Spleen (tissue), 11 donors: Measurements from ENCODE around the gene SAA1. TPM values are rescaled to one million over a fixed set of nuclear protein-coding genes. Genes with fewer than 3 reads are reported as not detected.

Source experiments
- DNase-seq: peaks from one replicate; pipeline ENCODE4 v3.0.0-alpha.2; 2020
- H3K27ac ChIP-seq, 8 donors: fragments of 200-600 bp; sonication (generic) in 7 of 8; 1 replicate in 4 of 8; 2 replicates in 4 of 8; pipeline versions ENCODE4 v1.5.0 to v1.8.0; 2016 to 2021; ENCODE audit warnings: inconsistent platforms in 4 of 8, mild to moderate bottlenecking in 4 of 8, moderate library complexity in 1 of 8
- H3K27me3 ChIP-seq, 7 donors: fragments of 200-600 bp; sonication (generic) in 6 of 7; replicated peaks in 1 of 7; 1 replicate in 4 of 7; 2 replicates in 3 of 7; pipeline versions ENCODE4 v1.5.0 to v1.8.0; 2016 to 2021; ENCODE audit warnings: inconsistent platforms in 3 of 7, mild to moderate bottlenecking in 1 of 7
- H3K36me3 ChIP-seq, 6 donors: fragments of 200-600 bp; sonication (generic) in 5 of 6; 1 replicate in 4 of 6; 2 replicates in 2 of 6; pipeline versions ENCODE4 v1.5.0 to v1.8.0; 2016 to 2021; ENCODE audit warnings: inconsistent platforms in 2 of 6
- H3K4me1 ChIP-seq, 6 donors: fragments of 200-600 bp; sonication (generic) in 5 of 6; 1 replicate in 3 of 6; 2 replicates in 3 of 6; pipeline versions ENCODE4 v1.5.0 to v1.8.0; 2016 to 2021; ENCODE audit warnings: inconsistent platforms in 3 of 6
- H3K4me3 ChIP-seq, 8 donors: fragments of 200-600 bp; sonication (generic) in 7 of 8; 1 replicate in 4 of 8; 2 replicates in 4 of 8; pipeline versions ENCODE4 v1.5.0 to v1.8.0; 2016 to 2021; ENCODE audit warnings: inconsistent platforms in 4 of 8, mild to moderate bottlenecking in 4 of 8, moderate library complexity in 2 of 8
- H3K9me3 ChIP-seq, 8 donors: fragments of 200-600 bp; sonication (generic) in 7 of 8; 1 replicate in 4 of 8; 2 replicates in 4 of 8; pipeline versions ENCODE4 v1.5.0 to v1.8.0; 2016 to 2021; ENCODE audit warnings: inconsistent platforms in 4 of 8
- CTCF ChIP-seq, 11 experiments: fragments of 200-600 bp in 7 of 11; fragments of 450-650 bp in 4 of 11; sonication (generic) in 4 of 11; IDR thresholded peaks in 8 of 11; conservative IDR thresholded peaks in 3 of 11; 1 replicate in 7 of 11; 2 replicates in 4 of 11; pipeline versions ENCODE4 v1.4.0 to v1.8.0; 2016 to 2021; ENCODE audit warnings: antibody characterized with exemption in 11 of 11, inconsistent platforms in 4 of 11, mild to moderate bottlenecking in 1 of 11
- POLR2A ChIP-seq, 3 donors: fragments of 450-650 bp; IDR thresholded peaks; one replicate each; pipeline ENCODE4 v1.5.1; 2017; ENCODE audit warnings: antibody characterized with exemption in 3 of 3, mild to moderate bottlenecking in 1 of 3
- POLR2AphosphoS5 ChIP-seq, 3 donors: sonication (generic); formaldehyde crosslinking; IDR thresholded peaks; one replicate each; pipeline ENCODE4 v1.5.1; 2017; ENCODE audit warnings: antibody characterized with exemption in 3 of 3
- WGBS, 5 donors: extraction: QIAGEN DNeasy Blood & Tissue Kit in 3 of 5; methylation state at CpG; one replicate each; pipeline versions ENCODE4 v1.1.5 to v1.1.7; 2013 to 2018; 5-methylcytosine and 5-hydroxymethylcytosine counted together
- intact Hi-C: fragments of 100-400 bp; cut with DNase I; formaldehyde crosslinking; loops from one replicate; pipeline ENCODE4 v1.15.0; 2023; ENCODE audit warnings: low total_unique reads
- polyA plus RNA-seq, 3 donors: library from polyadenylated mRNA; stranded (reverse); fragments of 200-250 nt; gene quantifications; one replicate each; pipeline ENCODE4 v1.2.1, GENCODE V29; 2013
- total RNA-seq, 7 donors: library from RNA; depleted of rRNA in 3 of 7; stranded (reverse); fragments of >200 nt in 3 of 7; fragmentation: NEBNext Ultra II Directional in 4 of 7; extraction: Animal tissue kit (Norgen Biotek cat#: 25700) in 4 of 7; gene quantifications; one replicate each; pipeline versions ENCODE4 v1.1.0 to v1.2.1, GENCODE V29; 2016 to 2021
- donor health status: healthy with polysubstance abuse.
- donor health status: DM: no; HTN: no; CAD: no; lungs with moderate emphysema.
- donor health status: DM: no; HTN: no; CAD: no.
- donor health status: Bipolar disorder and iron deficiency.
- donor health status: healthy.
- donor health status: DM: no; HTN: no; CAD: no.
- donor health status: DM: yes; HTN: yes; CAD: no.

SAA1 gene
- total and polyA plus RNA-seq, 10 donors = 1.0 to 84.3 (median 4.2) TPM; not detected in 2

- TF ChIP-seq CTCF (IDR thresholded peaks at IDR 0.05 in 8 of 11, conservative IDR thresholded peaks at IDR 0.05 in 3 of 11) (no peak), POLR2AphosphoS5 (IDR thresholded peaks at IDR 0.05) (no peak), POLR2A (IDR thresholded peaks at IDR 0.05) (no peak)
- no peak overlapping the region for H3K27ac ChIP-seq
- H3K9me3 ChIP-seq = no peaks in the 10 kb centered on the region
- no peak overlapping the region for H3K4me3 ChIP-seq
- no peak for DNase-seq
- WGBS, 5 donors = 73 to 86% (median 80%) methylated on average over 4 of the region's 4 CpGs
- peaks cover 0 to 5% (median 0%) of the 10 kb centered on the region in 6 donors for H3K36me3 ChIP-seq
- H3K4me1 ChIP-seq = peaks cover 0 to 13% (median 0%) of the 10 kb centered on the region in 6 donors
- intact Hi-C loops = no loop called here
- H3K27me3 ChIP-seq = no peaks in the 10 kb centered on the region
These were observed 4.0 kb downstream of the SAA1 start for GRCh38 chr11:18270102-18270501.

- Histone ChIP-seq H3K27me3 (no peaks in the 10 kb centered on the region), H3K36me3 (peaks cover 0 to 13% (median 0%) of the 10 kb centered on the region in 6 donors), H3K9me3 (no peaks in the 10 kb centered on the region), H3K4me1 (peaks cover 0 to 4% (median 0%) of the 10 kb centered on the region in 6 donors), H3K27ac (no peak overlapping the region), H3K4me3 (no peak overlapping the region)
- intact Hi-C loops = no loop called here
- TF ChIP-seq CTCF (IDR thresholded peaks at IDR 0.05 in 8 of 11, conservative IDR thresholded peaks at IDR 0.05 in 3 of 11) (no peak), POLR2A (IDR thresholded peaks at IDR 0.05) (no peak), POLR2AphosphoS5 (IDR thresholded peaks at IDR 0.05) (no peak)
- WGBS, 5 donors = 70 to 89% (median 83%) methylated on average over 4 of the region's 4 CpGs
- no peak for DNase-seq
These were observed 5.1 kb downstream of the SAA1 start for GRCh38 chr11:18271206-18271605.

GRCh38 chr11:18277565-18278271, 11.7 kb downstream of the SAA1 start:
- DNase-seq = no peak
- Histone ChIP-seq H3K4me3 (no peak overlapping the region), H3K4me1 (peaks cover 0 to 31% (median 13%) of the 10 kb centered on the region in 6 donors)

More at GRCh38 chr11:18277565-18278271, 11.7 kb downstream of the SAA1 start:
- H3K9me3 ChIP-seq = no peaks in the 10 kb centered on the region
- H3K27me3 ChIP-seq = no peaks in the 10 kb centered on the region
- WGBS, 5 donors = 70 to 91% (median 83%) methylated on average over 5 of the region's 5 CpGs
- peak overlapping the region in 6 of 8 donors; percentile 6 to 71 (median 54) for H3K27ac ChIP-seq
- intact Hi-C loops = no loop called here
- H3K36me3 ChIP-seq = peaks cover 0 to 75% (median 26%) of the 10 kb centered on the region in 6 donors
- TF ChIP-seq POLR2AphosphoS5 (IDR thresholded peaks at IDR 0.05) (no peak), CTCF (IDR thresholded peaks at IDR 0.05 in 8 of 11, conservative IDR thresholded peaks at IDR 0.05 in 3 of 11) (no peak), POLR2A (IDR thresholded peaks at IDR 0.05) (no peak)
